ENCODE results near the gene NDUFB8.

DNA sequence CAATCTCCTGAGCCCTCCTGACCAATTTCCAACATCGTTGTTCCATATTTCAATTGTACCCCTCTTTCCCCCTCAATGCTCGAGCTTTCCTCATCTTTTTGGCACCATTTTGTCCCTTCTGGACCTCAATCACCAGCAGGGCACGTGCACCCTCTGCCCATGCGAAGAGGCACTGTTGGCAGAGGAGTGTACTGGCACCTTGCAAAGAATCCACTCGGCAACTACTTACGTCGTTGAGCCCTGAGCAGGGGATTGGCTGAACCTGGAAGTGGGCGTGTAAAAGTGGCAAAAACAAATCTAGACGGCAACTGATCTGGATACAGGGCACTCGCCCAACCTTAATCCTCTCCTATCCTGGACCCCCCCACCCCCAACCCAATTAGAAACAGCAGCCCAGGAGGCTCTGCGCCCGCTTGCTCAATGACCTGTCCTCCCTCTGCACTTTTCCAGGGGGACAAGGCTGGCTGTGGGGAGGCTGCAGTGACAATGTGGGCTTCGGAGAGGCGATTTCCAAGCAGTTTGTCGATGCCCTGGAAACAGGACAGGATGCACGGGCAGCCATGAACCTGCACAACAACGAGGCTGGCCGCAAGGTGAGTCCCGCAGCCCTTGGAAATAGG is 48.1 kb downstream of the NDUFB8 start:
- TF ChIP-seq, protein P1, sequence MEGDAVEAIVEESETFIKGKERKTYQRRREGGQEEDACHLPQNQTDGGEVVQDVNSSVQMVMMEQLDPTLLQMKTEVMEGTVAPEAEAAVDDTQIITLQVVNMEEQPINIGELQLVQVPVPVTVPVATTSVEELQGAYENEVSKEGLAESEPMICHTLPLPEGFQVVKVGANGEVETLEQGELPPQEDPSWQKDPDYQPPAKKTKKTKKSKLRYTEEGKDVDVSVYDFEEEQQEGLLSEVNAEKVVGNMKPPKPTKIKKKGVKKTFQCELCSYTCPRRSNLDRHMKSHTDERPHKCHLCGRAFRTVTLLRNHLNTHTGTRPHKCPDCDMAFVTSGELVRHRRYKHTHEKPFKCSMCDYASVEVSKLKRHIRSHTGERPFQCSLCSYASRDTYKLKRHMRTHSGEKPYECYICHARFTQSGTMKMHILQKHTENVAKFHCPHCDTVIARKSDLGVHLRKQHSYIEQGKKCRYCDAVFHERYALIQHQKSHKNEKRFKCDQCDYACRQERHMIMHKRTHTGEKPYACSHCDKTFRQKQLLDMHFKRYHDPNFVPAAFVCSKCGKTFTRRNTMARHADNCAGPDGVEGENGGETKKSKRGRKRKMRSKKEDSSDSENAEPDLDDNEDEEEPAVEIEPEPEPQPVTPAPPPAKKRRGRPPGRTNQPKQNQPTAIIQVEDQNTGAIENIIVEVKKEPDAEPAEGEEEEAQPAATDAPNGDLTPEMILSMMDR (conservative IDR thresholded peaks at IDR 0.05; ENCODE audit: low read depth, low read length) = no peak
- TF ChIP-seq EZH2phosphoT487 (IDR thresholded peaks at IDR 0.05; ENCODE audit: borderline replicate concordance, low read length) = no peak
- no peak for TF ChIP-seq EZH2 (IDR thresholded peaks at IDR 0.05; ENCODE audit: low read length, unreplicated experiment)

All from PC-3 (cell line).